ENCODE data around the gene NOX4. TPM values are rescaled to one million over a fixed set of nuclear protein-coding genes. Genes with fewer than 3 reads are reported as not detected.

The NOX4 gene
- total and polyA plus RNA-seq, 7 donors = 0.46 to 4.2 (median 1.8) TPM

DNA sequence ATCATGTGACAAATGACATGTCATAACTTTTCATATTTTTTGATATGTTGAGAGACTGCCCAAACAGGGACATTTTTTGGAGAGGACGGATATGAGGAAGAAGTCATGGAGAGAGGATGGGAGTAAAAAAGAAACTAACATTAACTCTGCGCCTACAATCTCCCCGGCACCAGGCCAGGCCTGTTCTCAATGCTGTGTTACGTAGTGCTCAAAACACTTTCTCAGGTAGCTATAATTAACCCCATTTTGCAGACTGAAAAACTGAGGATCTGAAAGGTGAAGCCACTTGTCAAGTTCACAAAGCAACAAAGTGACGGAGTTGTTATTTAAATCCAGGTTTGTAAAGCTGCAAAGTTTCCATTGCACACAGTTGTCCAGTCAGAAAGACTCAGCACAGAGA is 17.4 kb upstream of the NOX4 start:
- TF ChIP-seq, protein P1, sequence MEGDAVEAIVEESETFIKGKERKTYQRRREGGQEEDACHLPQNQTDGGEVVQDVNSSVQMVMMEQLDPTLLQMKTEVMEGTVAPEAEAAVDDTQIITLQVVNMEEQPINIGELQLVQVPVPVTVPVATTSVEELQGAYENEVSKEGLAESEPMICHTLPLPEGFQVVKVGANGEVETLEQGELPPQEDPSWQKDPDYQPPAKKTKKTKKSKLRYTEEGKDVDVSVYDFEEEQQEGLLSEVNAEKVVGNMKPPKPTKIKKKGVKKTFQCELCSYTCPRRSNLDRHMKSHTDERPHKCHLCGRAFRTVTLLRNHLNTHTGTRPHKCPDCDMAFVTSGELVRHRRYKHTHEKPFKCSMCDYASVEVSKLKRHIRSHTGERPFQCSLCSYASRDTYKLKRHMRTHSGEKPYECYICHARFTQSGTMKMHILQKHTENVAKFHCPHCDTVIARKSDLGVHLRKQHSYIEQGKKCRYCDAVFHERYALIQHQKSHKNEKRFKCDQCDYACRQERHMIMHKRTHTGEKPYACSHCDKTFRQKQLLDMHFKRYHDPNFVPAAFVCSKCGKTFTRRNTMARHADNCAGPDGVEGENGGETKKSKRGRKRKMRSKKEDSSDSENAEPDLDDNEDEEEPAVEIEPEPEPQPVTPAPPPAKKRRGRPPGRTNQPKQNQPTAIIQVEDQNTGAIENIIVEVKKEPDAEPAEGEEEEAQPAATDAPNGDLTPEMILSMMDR (IDR thresholded peaks at IDR 0.05) = no peak
- Histone ChIP-seq H3K36me3 (ENCODE audit: insufficient read depth in 1 of 2, low read depth in 1 of 2) (no peaks in the 10 kb centered on the region), H3K27ac (no peak overlapping the region)

DNA sequence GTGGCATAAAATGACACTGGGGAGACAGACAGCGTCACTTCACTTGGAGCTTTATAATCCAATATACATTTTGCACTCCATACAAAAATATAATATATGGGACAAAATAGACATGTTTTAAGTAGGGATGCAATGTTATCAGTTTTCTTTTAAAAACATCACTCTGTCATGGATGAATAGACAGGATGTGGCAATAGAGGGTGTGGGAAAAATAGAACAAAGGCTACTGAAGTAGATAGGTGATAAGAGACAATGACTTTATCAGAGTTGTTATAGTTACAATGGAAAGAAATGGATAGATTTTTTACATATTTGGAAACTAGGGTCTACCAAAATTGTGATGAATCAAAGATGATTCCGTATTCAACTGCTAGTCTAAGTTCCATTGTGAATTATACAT is 13.1 kb upstream of the NOX4 start:
- Histone ChIP-seq H3K9me3 (no peaks in the 10 kb centered on the region), H3K27ac (no peak overlapping the region), H3K27me3 (ENCODE audit: insufficient read depth in 3 of 3, low read length in 2 of 3) (no peaks in the 10 kb centered on the region), H3K4me3 (no peak overlapping the region), H3K36me3 (ENCODE audit: insufficient read depth in 1 of 2, low read depth in 1 of 2) (no peaks in the 10 kb centered on the region), H3K4me1 (no peaks in the 10 kb centered on the region)
- intact Hi-C loops (cut with DNase I) = no loop called here
- no peak for ATAC-seq
- DNase-seq = no peak
- TF ChIP-seq, protein P1 (IDR thresholded peaks at IDR 0.05) = no peak
- WGBS, 3 donors = 85 to 87% (median 86%) methylated on average over 2 of the region's 2 CpGs

More for the DNA sequence above, 17.4 kb upstream of the NOX4 start:
- H3K9me3 ChIP-seq = no peaks in the 10 kb centered on the region
- WGBS, 3 donors = 87 to 96% (median 92%) methylated on average over 5 of the region's 5 CpGs
- no peaks in the 10 kb centered on the region for H3K27me3 ChIP-seq (ENCODE audit: insufficient read depth in 3 of 3, low read length in 2 of 3)
- no peak overlapping the region for H3K4me3 ChIP-seq
- no peak for DNase-seq
- no peaks in the 10 kb centered on the region for H3K4me1 ChIP-seq
- intact Hi-C loops (cut with DNase I) = no loop called here
- ATAC-seq = no peak

DNA sequence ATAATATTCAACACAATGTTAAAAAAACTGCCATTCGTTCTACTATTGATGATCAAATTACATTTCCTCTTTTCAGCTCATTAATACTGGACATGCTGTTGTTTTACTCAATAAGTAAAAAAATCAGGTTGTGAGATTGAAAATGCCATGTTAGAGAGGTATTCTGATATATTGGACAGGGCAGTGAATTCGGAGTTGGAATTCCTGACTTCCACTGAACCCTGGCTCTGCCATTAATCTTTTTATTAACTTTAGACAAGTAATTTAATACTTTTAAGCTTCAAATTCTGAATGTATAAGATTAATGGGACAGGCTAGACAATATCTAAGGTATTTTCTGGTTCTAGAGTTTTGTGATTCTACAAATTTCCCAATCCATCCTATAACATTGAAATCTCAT is 12.2 kb upstream of the NOX4 start:
- 52 to 64% (median 58%) methylated on average over 2 of the region's 2 CpGs for WGBS, 3 donors
- no peak for ATAC-seq
- H3K4me1 ChIP-seq = no peaks in the 10 kb centered on the region
- H3K9me3 ChIP-seq = no peaks in the 10 kb centered on the region
- TF ChIP-seq, protein P1 (IDR thresholded peaks at IDR 0.05) = no peak
- DNase-seq = no peak
- intact Hi-C loops (cut with DNase I) = no loop called here
- H3K27ac ChIP-seq = no peak overlapping the region
- no peak overlapping the region for H3K4me3 ChIP-seq
- no peaks in the 10 kb centered on the region for H3K27me3 ChIP-seq (ENCODE audit: insufficient read depth in 3 of 3, low read length in 2 of 3)
- no peaks in the 10 kb centered on the region for H3K36me3 ChIP-seq (ENCODE audit: insufficient read depth in 1 of 2, low read depth in 1 of 2)

DNA sequence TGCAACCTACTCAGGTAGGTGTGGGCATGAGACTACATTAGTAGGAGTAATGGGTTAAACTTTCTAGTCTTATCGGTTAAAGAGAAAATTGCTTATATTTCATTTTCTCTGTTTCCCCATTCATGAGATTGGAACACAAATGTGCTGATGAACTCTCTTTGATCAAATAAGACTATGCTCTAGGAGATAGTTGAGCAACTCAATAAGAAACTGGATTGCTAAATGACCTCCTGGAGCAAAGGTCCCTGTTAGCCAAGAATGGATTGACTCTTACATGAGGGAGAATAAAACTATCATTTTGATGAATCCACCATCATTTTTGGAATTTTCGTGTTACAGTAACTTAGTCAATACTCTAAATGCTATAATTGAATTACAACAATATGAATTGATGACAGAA is 11.1 kb upstream of the NOX4 start:
- WGBS, 3 donors = 79 to 86% (median 82%) methylated on average over 2 of the region's 2 CpGs

DNA sequence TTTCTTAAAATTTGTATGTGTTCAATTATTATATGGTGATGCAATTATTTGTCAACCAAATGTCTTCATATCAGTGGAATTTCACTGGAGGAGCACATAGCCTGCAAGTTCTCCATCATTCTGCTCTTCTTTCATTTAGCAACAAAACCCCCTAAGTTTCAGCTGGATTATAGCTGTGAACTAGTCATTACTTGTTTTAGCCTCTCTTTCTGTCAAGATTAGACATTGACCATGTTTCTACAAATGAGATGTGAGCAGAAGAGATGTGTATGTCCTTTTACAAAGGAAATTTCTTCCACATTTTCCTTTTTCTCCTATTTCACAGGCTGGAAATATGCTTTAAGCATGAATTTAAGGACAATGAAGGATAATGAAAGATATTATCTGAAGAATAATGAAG is 9.2 kb upstream of the NOX4 start:
- H3K27me3 ChIP-seq (ENCODE audit: insufficient read depth in 3 of 3, low read length in 2 of 3) = no peaks in the 10 kb centered on the region
- H3K4me3 ChIP-seq = no peak overlapping the region
- DNase-seq = no peak
- H3K4me1 ChIP-seq = no peaks in the 10 kb centered on the region
- no peaks in the 10 kb centered on the region for H3K9me3 ChIP-seq
- ATAC-seq = no peak
- intact Hi-C loops (cut with DNase I) = no loop called here
- H3K27ac ChIP-seq = no peak overlapping the region
- TF ChIP-seq, protein P1 (IDR thresholded peaks at IDR 0.05) = no peak
- H3K36me3 ChIP-seq (ENCODE audit: insufficient read depth in 1 of 2, low read depth in 1 of 2) = no peaks in the 10 kb centered on the region

More for the DNA sequence above, 11.1 kb upstream of the NOX4 start:
- Histone ChIP-seq H3K4me3 (no peak overlapping the region), H3K27ac (no peak overlapping the region), H3K36me3 (ENCODE audit: insufficient read depth in 1 of 2, low read depth in 1 of 2) (no peaks in the 10 kb centered on the region), H3K4me1 (no peaks in the 10 kb centered on the region), H3K27me3 (ENCODE audit: insufficient read depth in 3 of 3, low read length in 2 of 3) (no peaks in the 10 kb centered on the region), H3K9me3 (no peaks in the 10 kb centered on the region)
- TF ChIP-seq, protein P1 (IDR thresholded peaks at IDR 0.05) = no peak
- DNase-seq (no peak), ATAC-seq (no peak)
- intact Hi-C loops (cut with DNase I) = no loop called here
